RPMI8226 (cell line): ENCODE measurements around the gene HOXC10.

Experiments used
- DNase-seq: peaks from one replicate; pipeline ENCODE4 v3.0.0-alpha.2; 2015

Gene HOXC10

DNA sequence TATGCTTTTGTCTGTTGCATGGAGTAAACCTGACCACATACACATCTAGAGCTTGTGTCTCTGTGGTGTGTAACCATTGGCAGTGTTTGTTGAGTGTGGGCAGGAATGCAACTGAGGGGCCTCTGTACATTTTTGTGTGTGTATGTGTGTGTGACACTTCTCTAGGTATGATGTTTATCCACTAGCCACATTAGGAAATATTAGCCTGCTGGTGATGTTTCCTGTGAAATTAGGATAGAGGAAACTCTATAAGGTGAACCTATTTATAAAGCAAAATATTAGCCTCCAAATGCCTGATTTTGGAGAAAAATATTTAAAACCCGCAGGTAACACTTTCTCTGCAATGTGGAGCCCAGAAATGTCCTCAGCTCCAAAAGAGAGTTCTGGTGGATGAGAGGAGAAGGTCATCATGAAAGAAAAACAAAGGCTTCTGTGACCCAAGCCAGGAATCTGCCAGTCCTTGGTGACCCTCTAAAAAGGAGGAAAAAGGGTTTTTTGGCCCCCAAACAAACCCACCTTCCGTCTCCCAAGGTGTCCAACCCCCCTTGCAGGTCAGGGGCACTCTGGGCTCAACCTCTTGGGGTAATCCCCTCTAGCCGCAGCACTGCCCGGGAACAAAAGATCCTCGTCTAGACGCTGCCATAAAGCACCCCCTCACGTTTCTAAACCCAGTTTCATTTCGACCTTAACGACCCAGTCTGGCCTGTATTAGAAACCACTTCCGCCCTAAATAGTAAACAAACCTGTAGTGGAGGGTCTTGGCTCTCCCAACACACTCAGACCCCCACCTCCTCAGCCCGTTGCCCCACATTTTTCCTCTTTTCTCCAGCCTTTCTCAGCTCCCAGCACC, 7.1 kb upstream of the HOXC10 start:
- no peak for DNase-seq

DNA sequence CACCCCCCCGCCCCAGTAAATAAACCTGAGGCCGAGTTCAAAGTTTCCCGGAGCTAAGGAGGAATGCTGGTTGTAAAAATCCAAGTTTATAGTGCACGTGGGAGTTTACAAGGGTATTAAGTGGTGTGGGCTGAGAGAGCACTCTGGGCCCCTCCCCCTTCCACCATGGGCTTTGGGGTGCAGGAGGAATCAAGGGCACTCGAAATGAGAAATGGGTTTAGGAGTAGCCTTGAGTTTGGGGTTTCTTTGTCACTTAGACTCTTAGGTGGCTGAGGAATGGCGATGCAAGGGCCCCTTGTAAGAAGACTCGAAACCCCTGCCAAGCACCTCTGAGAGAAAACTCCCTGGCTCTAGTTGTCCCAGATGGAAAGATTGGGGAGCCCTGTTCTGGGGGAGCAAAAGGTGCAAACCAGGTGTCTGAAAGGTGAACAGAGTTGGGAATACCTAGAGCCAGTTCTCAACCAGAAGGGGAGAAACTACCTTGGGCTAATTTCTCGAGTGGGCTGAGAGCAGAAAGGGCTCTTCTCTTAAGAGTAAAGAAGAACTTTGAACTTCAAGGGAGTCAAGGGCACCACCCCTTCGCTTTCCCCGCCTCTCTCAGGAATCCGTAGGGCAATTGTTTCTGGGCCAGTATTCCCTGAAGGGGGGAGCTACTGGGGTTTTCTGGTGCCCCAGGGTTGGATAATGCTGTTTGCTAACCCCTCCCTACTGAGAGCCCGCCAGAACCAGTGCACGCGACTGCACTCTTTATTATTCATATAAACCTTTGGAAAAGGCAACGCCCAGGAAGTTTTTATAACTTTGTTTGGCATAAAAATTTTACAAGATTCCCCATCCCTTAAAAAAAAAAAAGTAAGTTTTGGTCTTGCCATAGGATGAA, 6.2 kb upstream of the HOXC10 start:
- DNase-seq, result no peak

DNA sequence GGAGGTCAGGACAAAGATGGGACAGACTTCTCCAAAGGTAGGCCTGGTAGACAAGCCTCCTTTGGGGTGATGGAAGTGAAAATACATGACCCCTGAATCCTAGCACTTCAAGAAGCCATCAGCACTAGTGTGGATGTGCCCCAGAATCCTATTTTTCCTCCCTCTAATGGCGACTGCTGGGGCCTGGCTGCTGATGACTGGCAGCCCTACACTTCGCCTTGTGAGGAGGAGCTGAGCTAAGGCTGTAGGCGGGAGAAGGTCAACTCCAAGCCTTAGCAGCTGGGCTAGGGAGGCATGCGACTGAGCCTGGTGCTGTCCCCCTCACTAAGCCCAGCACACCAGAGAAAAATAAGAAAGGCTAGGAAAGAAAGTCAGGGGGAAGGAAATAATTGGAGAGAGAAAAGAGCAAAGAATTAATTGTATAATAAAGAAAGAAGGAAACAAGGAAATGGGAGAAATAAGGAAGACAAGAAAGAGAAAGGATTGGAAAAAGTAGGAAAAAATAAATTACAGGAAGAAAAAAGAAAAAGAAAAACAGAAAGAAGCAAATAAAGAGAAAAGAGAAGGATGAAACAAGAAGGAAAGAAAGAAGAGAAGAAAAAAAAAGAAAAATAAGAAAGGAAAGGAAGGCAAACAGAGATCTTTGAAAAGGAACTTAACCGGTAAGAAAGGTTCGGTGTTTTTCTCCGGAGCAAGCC, 4.7 kb upstream of the HOXC10 start:
- no peak for DNase-seq

DNA sequence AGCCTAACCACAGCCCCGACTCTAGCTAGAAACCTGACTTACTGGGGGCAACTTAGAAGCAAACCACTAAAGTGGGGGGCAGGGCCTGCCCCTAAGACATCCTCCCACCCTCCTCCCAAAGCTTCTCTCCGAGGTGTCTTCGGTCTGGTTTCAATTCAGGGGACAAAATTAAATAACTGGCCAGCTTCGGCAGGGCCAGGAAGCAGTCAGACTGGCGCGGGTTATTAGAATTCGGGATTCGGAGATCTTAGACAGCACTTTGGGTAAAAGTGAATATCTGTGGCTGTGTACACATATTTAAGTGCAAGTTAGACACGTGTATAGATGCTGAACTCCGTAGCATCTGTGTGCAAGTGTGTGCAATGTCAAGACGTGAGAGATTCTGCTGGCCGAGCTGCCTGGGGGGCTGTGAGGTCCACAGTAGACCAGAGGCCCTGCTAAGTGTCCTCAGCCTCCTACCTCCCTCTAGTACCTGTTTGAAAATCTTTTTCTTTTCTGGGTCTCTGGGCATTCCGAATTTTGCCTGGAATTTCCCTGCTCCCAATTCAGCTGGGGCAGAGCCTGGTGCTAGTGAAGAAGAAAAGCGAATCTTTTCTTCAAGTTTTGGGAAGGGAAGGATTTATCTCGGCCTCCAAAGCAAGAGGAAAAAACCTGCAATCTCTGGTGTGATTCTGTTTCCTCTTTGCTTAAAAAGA, 4.0 kb upstream of the HOXC10 start:
- DNase-seq, result no peak

DNA sequence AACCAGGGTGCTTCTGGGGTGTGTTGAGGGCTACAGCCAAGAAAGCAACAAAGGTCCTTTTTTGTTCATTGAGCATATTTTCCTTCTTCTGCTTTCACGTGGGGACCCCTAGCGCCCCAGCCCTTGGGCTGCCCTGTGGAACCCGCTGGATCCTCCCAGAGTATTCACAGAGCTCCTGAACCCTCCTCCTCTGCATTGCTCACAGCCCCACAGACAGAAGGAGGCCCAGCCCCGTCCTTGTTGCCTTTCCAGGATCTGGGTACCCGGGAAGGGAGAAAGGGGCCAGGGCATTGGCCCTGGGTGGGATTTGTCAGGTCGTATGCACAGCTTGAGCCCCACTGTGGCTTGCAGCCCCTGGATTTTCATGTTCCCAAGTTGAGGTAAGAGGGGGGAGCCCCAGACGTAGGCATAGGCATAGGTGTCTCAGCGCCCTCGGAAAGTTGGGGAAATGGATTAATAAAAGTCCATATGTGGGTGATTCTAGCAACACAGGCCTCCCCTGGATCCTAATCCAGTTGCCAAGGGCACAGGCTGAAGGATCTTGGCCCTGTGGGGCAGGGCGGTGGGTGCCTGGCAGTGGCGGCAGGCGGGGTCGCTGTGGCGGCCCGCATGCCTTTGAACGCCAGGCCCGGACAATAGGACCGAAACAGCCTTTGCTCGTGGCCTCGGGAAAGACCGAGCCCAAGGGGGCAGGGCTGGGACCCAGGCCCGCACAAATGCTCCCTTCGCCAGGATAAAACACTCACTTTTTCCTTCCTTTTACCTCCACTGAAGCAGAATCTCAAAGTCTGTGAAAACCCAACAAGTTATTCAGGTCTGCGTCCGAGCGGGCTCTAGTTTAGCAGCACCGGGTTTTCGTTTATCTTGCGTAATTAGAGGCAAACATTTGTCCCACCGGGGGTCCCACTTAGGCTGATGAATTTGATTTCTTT, 3.0 kb upstream of the HOXC10 start:
- no peak for DNase-seq

DNA sequence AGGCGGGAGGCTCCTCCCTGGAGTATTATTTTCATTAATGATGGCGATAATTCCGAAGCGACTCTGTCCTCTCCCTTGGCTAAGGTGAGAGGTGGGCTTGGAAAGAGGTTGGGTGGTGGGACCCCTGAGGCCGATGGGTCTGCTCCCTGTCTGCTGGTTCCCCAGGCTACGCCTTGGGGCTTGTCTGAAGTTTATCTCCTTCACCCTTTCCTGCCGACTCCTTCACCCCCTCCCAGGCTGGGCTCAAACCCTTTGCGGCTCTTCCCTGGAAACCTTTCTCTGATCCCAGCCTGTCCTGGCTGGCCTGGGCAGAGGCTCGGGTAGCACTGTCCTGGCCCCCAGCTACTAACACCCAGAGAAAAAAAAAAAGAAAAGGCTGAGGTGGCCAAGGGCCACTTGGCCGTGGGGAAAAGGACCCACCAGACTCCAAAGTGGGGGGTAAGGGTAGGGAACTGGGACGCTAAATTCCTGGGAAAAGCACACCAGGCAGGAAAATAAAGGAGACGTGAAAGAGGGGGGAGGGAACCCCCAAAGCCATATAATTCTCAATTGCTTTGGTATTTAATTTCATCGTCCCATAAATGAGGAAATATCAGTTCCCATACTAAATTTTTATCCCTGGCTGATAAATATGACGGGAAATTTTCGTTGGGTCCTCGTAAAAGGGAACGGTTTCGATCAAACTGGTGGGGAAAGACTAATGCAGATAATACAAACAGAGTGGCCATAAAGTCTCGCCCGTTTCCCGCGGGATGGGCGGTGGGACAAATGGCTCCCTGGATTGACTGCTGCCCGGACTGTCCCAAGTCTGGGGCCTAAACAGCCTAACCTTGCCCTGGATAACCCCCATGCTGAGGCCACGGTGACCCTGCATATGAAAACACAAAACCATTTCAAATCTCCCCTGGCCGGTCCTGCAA, 2.0 kb upstream of the HOXC10 start:
- no peak for DNase-seq

DNA sequence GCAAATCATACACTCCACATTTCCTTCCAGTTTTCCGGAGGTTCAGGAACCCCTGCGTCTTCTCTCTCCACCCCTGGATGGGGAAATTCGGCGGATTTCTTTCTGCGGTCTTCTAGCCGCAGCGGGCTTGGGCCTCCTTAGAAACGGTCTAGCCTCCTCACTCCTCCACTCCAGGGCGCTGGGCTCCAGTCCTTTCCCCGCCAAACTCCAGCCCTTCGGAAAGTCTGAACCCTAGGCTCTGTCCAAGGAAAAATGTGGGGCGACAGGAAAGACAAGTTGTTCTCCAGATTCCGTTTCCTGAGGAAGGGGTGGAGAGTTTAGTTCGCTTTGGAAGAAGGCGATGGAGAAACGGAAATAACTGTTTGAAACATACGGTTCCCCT, 1.4 kb upstream of the HOXC10 start:
- no peak for DNase-seq

DNA sequence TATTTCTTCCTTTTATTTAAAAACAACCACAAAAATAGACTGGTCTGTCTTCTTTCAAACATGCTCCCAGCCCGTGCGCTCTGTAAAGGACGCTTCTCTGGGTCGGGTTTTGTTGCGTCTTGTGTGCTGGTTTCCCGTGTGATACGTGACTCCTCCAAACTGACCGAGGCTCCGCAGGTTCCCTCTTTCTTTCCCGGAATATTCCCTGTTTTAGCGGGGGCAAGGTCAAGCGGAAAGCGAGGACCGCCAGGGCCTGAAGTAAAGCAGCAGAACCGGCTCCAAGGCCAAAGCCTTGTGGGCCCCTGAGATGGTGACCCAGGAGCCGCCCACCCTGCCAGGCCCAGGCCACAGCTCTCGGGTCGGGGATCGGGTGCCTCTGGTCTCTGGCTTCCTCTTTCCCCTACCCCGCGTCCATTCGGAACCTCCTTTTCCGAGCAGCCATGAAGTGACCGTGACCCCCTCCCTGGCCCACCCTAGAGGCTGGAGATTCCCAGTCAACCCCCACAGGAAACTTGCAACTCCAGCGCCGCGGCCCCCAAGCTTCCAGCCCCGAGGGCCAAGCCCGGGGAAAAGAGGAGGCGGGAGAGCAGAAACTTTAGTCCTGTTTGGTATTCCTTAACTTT, 885 bp upstream of the HOXC10 start:
- DNase-seq, result no peak

DNA sequence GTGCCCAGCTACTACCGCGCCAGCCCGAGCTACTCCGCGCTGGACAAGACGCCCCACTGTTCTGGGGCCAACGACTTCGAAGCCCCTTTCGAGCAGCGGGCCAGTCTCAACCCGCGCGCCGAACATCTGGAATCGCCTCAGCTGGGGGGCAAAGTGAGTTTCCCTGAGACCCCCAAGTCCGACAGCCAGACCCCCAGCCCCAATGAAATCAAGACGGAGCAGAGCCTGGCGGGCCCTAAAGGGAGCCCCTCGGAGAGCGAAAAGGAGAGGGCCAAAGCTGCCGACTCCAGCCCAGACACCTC, 697 bp downstream of the HOXC10 start:
- DNase-seq, result no peak

DNA sequence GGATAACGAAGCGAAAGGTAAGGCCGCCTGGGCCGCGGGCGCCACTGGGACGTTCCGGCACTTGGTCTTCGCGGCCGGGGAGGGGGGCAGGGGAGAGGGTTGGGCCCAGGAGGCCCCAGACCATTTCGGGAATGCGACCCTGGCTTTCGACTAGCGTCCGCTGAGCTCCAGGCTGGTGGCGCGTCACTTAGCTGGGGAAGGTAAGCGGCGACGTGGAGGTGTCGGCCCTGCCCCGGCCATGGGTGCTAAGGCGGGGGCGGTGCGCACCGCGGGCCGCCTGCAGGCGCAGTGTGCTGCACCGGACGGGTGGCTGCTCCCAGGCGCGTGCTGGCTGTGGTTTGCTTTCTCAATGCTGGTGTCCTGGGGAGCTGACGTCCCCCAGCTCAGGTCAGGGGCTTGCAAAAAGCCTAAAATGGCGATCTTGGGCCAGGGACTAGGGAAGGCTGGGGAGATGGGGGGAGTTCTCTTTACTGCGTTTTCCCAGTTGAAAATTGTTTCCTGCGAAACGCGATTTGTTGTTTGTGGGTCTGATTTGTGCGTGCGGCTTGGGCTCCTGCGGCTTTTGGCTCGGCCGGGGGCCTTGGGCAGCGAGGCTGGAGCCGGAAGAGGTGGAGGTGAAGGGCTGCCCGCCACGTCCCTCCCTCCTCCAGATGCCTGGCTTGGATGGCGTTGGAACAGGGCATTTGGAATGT, 1.2 kb downstream of the HOXC10 start:
- DNase-seq, result no peak

DNA sequence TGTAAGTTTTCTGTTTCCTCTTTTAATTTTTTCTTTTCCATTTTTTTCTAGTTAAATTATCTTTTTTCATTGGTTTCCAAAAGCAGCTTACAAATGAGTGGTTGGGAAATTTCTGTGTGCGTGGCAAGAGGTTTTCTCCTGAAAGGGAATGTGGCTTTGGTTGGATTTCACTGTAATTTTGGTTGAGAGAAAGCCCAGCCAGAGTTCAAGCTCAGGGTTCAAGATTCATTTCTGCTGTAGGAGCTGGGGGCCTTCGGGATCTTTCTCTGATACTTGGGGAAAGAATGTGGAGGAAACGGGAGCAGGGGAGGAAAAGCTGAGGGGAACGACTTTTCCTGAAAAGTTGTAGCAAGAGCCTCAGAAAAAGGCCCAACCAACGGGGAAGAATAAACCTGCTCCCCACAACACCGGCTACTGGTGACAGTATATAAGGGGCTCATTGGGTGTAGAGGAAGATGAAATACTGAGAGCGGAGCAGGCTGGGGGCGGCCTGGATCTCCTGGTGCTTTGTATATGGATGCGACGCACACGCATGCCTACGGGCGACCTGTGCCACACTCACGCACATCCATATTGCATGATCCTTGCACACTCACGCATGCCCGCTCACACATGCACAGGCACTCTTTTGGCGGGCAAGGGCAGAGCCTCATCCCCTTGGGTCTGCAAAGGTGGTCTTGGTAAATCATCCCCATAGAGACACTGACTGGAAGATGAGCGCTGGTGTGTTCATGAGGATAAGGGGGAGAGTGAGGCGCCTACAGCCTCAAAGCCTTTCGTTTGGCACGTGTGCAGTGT, 1.9 kb downstream of the HOXC10 start:
- DNase-seq, result no peak

DNA sequence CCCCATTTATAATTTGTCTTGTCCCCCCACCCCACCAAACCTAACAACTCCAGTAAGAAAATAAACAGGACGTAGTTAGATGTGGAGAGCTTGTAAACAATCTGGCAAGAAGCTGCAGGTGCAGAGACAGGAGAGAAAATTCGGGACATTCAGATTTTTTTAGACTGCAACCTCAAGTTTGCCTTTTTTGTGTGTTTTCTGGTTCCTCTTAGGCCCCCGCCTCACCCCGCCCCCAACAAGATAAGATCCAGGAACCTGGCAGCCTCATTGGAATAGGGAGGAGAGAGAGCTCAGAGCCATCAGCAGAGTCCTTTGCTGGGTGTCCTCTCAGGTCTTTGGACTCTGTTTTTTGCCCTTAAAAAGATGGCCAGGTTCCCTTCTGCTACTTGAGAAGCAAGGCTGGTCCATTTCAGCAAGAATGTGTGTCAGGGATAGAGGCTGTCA, 2.9 kb downstream of the HOXC10 start:
- DNase-seq, result no peak

DNA sequence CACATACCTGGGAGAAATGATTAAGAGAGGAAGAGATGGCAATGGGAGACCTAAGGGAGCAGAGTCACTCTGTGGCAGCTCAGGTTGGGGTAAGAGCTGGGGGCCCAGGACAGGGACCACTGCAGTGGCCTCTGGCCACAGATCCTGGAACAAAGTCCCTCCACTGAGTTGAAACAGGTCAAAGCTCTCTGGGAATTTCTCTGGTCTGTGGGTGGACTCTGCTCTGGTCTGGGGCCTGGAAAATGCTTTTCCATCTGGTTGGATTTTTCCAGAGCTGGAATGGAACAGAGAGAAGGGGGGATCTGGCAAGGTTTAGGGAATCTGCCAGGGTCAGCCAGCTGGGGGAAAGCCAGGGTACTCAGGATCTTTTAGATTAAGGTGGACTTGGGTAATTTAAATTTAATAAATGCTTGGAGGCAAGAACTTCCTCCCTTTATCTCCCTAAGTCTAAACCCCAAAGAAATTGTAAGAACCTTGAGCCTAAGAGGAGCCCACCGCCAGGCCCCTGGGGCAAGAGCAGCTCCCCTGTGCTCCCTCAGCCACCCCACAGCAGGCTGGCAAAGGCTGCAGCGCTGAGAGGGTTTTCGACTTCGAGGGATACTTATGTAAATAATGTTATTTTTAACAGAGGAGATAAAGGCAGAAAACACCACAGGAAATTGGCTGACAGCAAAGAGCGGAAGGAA, 3.7 kb downstream of the HOXC10 start:
- DNase-seq, result no peak

DNA sequence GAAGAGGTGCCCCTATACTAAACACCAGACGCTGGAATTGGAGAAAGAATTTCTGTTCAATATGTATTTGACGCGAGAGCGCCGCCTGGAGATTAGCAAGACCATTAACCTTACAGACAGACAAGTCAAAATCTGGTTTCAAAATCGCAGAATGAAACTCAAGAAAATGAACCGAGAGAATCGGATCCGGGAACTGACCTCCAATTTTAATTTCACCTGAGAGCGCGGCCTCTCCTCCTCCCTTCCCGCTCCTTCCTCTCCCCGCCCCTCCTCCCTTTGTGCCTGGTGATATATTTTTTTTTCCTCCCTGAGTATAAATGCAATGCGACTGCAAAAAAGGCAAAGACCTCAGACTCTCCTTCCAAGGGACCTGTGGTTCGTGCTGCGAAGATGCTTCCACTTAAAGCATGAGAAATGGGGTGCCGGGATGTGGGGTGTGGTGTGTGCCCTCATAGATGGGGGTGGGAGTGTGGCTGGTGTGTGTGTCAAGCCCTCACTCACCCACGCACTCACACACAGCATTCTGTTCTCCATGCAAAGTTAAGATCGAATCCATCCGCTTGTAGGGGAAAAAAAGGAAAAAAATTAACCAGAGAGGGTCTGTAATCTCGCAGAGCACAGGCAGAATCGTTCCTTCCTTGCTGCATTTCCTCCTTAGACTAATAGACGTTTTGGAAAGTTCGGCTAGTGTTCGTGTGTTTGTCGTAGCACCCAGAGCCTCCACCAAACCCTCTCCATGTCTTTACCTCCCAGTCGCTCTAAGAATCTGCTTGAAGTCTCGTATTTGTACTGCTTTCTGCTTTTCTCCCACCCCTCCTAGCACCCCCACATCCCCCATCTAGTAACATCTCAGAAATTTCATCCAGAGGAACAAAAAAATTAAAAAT, 4.5 kb downstream of the HOXC10 start:
- peak; percentile 75 for DNase-seq

DNA sequence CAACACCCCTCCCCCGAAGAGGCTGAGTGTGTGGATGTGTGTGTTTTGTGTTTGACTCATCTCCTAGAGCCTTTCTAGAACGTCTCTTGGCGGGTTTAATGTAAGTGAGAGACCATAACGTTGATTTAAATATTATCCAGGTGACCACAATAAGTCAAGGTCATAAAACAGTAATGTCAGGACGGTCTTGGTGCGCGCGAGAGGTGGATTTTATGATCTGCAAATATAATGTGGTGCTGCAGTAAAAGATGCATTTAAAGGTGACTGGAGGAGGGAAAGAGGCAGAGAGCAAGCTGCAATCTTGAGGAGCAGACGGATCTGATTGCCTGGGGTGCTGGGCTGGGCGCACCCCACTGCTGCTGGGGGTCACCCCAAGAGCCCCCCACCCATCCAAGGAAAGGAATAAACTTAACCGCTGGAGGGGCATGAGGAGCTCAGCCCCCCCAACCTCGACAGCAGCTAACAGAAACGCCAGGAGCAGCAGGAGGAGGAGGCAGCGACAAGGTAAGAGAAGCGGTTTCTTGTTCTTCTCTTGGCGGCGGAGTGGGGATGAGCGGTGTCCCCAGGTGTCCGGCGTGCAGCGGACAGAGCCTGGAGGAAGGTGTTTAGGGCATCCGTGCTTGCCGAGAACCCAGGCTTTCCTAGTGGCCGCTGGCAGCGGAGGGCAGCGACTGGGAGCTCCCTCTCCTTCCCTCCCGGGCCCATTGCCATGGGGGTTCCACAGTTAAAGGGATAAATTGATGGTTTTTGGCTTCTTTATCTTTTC, 5.5 kb downstream of the HOXC10 start:
- DNase-seq, result no peak

DNA sequence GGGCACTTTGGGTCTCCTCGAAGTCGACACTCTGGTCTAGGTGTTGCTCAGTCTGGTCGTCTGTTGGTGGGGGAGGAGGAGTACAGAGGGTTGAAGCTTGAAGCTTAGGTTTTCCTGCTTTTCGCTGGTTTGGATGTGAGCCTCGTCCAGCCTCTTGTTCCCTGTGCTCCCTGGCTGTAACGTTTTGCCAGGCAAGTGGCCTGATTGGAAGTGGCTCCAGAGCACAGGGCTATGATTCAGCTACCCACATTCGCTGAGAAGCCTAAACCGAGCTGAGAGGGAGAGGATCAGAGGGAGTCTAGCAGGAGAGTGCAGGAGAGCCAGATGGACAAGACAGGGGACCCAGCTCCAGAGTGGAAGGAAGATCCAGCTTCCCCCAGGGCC, 6.1 kb downstream of the HOXC10 start:
- no peak for DNase-seq
